ENCODE results near the gene NPHP3. TPM values are rescaled to one million over a fixed set of nuclear protein-coding genes. Genes with fewer than 3 reads are reported as not detected.

The NPHP3 gene
- total RNA-seq, 1 donor from 2014 or later, result 49.1 TPM

DNA sequence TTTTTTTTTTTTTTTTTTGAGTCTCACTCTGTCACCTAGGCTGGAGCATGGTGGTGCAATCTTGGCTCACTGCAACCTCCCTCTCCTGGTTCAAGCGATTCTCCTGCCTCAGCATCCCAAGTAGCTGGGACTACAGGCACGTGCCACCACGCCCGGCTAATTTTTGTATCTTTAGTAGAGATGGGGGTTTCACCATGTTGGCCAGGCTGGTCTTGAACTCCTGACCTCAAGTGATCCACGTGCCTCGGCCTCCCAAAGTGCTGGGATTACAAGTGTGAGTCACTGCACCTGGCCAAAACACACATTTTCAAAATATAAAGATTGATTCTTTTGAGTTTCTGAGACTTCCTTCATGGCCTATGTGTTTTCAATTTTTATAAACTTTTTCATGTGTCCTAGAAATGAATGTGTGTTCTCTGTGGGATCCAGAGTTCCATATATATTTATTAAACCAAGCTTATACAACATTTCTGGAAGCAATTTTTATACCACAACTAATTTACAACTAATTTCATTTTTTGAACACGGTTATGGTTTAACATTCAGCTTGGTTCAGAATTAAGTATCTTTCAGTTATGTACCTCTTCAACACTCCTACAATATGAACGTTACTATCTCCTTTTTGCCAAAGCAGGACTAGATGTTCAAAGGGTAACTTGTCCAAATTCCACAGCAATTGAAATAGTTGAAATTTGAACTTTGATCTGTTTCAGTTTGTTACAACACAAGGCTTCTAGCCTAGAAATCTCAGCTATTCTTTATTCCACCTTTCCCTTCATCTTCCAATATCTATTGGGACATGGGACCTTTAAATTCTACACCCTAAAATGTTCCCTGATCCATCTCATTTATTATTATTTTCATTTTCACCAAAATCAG lies 64.1 kb downstream of the NPHP3 start:
- Histone ChIP-seq H3K27me3 (no peaks in the 10 kb centered on the region), H3K27ac (no peak overlapping the region), H3K4me3 (no peak overlapping the region), H3K36me3 (no peaks in the 10 kb centered on the region), H3K9me3 (no peaks in the 10 kb centered on the region), H3K4me1 (peaks cover 33% of the 10 kb centered on the region)
- TF ChIP-seq POLR2A (IDR thresholded peaks at IDR 0.05) (no peak), POLR2AphosphoS5 (IDR thresholded peaks at IDR 0.05; ENCODE audit: insufficient read depth in 1 of 2, low read depth in 1 of 2) (no peak), CTCF (IDR thresholded peaks at IDR 0.05) (no peak)
- DNase-seq (ENCODE audit: extremely low spot score in 2 of 2), result no peak
- intact Hi-C loops (cut with DNase I), result no loop called here

DNA sequence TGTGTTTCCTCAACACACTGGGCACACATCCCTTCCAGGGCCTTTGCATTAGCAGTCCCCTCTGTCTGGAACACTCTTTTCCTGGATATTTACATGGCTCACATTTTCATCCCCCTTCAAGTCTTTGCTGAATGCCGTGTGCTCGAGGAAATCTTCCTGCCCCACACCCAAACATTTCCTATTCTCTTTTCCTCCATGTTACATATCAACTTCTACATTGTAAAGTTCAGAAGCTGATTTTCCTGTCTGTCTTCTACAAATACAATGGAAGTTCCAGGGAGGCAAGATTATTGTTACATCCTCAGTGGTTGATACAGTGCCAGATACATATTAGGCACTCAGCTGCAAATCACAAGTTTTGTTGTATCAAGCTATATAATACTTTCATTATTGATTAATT lies 66.7 kb downstream of the NPHP3 start:
- DNase-seq (ENCODE audit: extremely low spot score in 2 of 2), result no peak
- Histone ChIP-seq H3K4me1 (peaks cover 10% of the 10 kb centered on the region), H3K27ac (no peak overlapping the region), H3K36me3 (no peaks in the 10 kb centered on the region), H3K9me3 (no peaks in the 10 kb centered on the region), H3K27me3 (no peaks in the 10 kb centered on the region), H3K4me3 (no peak overlapping the region)
- intact Hi-C loops (cut with DNase I), result no loop called here
- TF ChIP-seq CTCF (IDR thresholded peaks at IDR 0.05), result no peak
- no peak for TF ChIP-seq POLR2AphosphoS5 (IDR thresholded peaks at IDR 0.05; ENCODE audit: insufficient read depth in 1 of 2, low read depth in 1 of 2)
- no peak for TF ChIP-seq POLR2A (IDR thresholded peaks at IDR 0.05)

DNA sequence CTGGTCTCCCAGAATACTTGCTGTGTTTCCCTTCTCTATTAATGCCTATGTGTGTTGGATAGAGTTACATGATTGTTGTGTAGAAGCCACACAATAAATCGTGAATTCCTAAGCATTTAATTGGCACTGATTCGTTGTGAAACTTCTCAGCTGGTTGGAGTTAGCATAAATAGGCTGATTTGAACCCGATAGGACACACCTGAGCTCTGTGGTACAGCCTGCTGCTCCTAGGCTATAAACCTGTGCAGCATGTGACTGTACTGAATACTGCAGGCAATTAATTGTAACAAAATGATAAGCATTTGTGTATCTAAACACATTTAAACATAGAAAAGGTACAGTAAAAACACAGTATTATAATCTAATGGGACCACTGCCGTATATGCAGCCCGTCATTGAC lies 67.5 kb downstream of the NPHP3 start:
- Histone ChIP-seq H3K27ac (no peak overlapping the region), H3K36me3 (no peaks in the 10 kb centered on the region), H3K9me3 (no peaks in the 10 kb centered on the region), H3K4me1 (peaks cover 10% of the 10 kb centered on the region), H3K4me3 (no peak overlapping the region), H3K27me3 (no peaks in the 10 kb centered on the region)
- DNase-seq (ENCODE audit: extremely low spot score in 2 of 2), result no peak
- TF ChIP-seq POLR2A (IDR thresholded peaks at IDR 0.05), result no peak
- TF ChIP-seq CTCF (IDR thresholded peaks at IDR 0.05), result no peak
- no peak for TF ChIP-seq POLR2AphosphoS5 (IDR thresholded peaks at IDR 0.05; ENCODE audit: insufficient read depth in 1 of 2, low read depth in 1 of 2)
- intact Hi-C loops (cut with DNase I), result no loop called here

GRCh38 chr3:132654190-132654589 lies 68.0 kb downstream of the NPHP3 start:
- Histone ChIP-seq H3K9me3 (no peaks in the 10 kb centered on the region), H3K27me3 (no peaks in the 10 kb centered on the region), H3K4me1 (peaks cover 9% of the 10 kb centered on the region), H3K36me3 (no peaks in the 10 kb centered on the region), H3K4me3 (no peak overlapping the region), H3K27ac (no peak overlapping the region)
- intact Hi-C loops (cut with DNase I), result no loop called here
- no peak for TF ChIP-seq CTCF (IDR thresholded peaks at IDR 0.05)
- TF ChIP-seq POLR2A (IDR thresholded peaks at IDR 0.05), result no peak
- TF ChIP-seq POLR2AphosphoS5 (IDR thresholded peaks at IDR 0.05; ENCODE audit: insufficient read depth in 1 of 2, low read depth in 1 of 2), result no peak
- no peak for DNase-seq (ENCODE audit: extremely low spot score in 2 of 2)

GRCh38 chr3:132652640-132653270 lies 69.5 kb downstream of the NPHP3 start:
- no peaks in the 10 kb centered on the region for H3K36me3 ChIP-seq
- DNase-seq (ENCODE audit: extremely low spot score in 2 of 2), result no peak

More at GRCh38 chr3:132652640-132653270, 69.5 kb downstream of the NPHP3 start:
- H3K27ac ChIP-seq, result no peak overlapping the region
- no peaks in the 10 kb centered on the region for H3K27me3 ChIP-seq
- intact Hi-C loops (cut with DNase I), result no loop called here
- H3K9me3 ChIP-seq, result no peaks in the 10 kb centered on the region
- no peak for TF ChIP-seq CTCF (IDR thresholded peaks at IDR 0.05)
- TF ChIP-seq POLR2AphosphoS5 (IDR thresholded peaks at IDR 0.05; ENCODE audit: insufficient read depth in 1 of 2, low read depth in 1 of 2), result no peak
- TF ChIP-seq POLR2A (IDR thresholded peaks at IDR 0.05), result no peak
- no peaks in the 10 kb centered on the region for H3K4me1 ChIP-seq
- no peak overlapping the region for H3K4me3 ChIP-seq

Data from vagina (tissue), 2 donors.